ENCODE measurements around the gene FCHO1. TPM values are rescaled to one million over a fixed set of nuclear protein-coding genes. Genes with fewer than 3 reads are reported as not detected.

The FCHO1 gene
- total RNA-seq, 4 donors from 2014 or later = 0.60 to 26.9 (median 3.8) TPM

- Histone ChIP-seq H3K36me3 (no peaks in the 10 kb centered on the region), H3K4me1 (peaks cover 20 to 55% (median 41%) of the 10 kb centered on the region in 4 donors), H3K27me3 (peaks cover 34% of the 10 kb centered on the region), H3K27ac (peak within 1 kb of the TSS; percentile 91 to 92 (median 92)), H3K4me3 (peak within 1 kb of the TSS; percentile 10 to 58 (median 53)), H3K9me3 (no peaks in the 10 kb centered on the region)
- in situ Hi-C loops (cut with MboI; ENCODE audit: low pct_ligation_motif_present in 1 of 4, low pct_unique_long_range_greater_than_20kb in 1 of 4, low sequenced_read_pairs in 3 of 4) (no loop called here), intact Hi-C loops (cut with DNase I; ENCODE audit: low total_unique reads) (no loop called here)
- TF ChIP-seq CTCF (IDR thresholded peaks at IDR 0.05) = no peak
- peak; percentile 82 to 95 (median 91) for TF ChIP-seq POLR2AphosphoS5 (IDR thresholded peaks at IDR 0.05)
- TF ChIP-seq EP300 (IDR thresholded peaks at IDR 0.05; ENCODE audit: low read depth) = no peak
- TF ChIP-seq POLR2A (IDR thresholded peaks at IDR 0.05) = peak; percentile 99
- peak; percentile 95 for DNase-seq
- WGBS, 2 donors (ENCODE audit: low coverage in 1 of 2) = 8% methylated on average over 49 of the region's 50 CpGs; no CpG with 5 or more reads in 1 of the 2 donors
These were observed 43.6 kb downstream of the FCHO1 start, which contains the start of gene B3GNT3 for GRCh38 chr19:17794731-17795494. Gene B3GNT3 (plus strand): TSS chr19:17795138. CDS start chr19:17807808, 12,670 bp downstream.

GRCh38 chr19:17795495-17795856, 44.2 kb downstream of the FCHO1 start:
- Histone ChIP-seq H3K4me3 (peak overlapping the region in 3 of 4 donors; percentile 52 to 58 (median 54)), H3K36me3 (no peaks in the 10 kb centered on the region), H3K9me3 (no peaks in the 10 kb centered on the region), H3K27me3 (peaks cover 34% of the 10 kb centered on the region), H3K4me1 (peaks cover 16 to 49% (median 38%) of the 10 kb centered on the region in 4 donors), H3K27ac (peak overlapping the region; percentile 91 to 92 (median 92))
- no peak for DNase-seq
- intact Hi-C loops (cut with DNase I; ENCODE audit: low total_unique reads) = no loop called here
- in situ Hi-C loops (cut with MboI; ENCODE audit: low pct_ligation_motif_present in 1 of 4, low pct_unique_long_range_greater_than_20kb in 1 of 4, low sequenced_read_pairs in 3 of 4) = no loop called here
- WGBS, 2 donors (ENCODE audit: low coverage in 1 of 2) = 20% methylated on average over 14 of the region's 14 CpGs; no CpG with 5 or more reads in 1 of the 2 donors
- TF ChIP-seq EP300 (IDR thresholded peaks at IDR 0.05; ENCODE audit: low read depth) (no peak), POLR2AphosphoS5 (IDR thresholded peaks at IDR 0.05) (no peak), CTCF (IDR thresholded peaks at IDR 0.05) (no peak), POLR2A (IDR thresholded peaks at IDR 0.05) (no peak)

- peak overlapping the region in 3 of 4 donors; percentile 52 to 58 (median 54) for H3K4me3 ChIP-seq
- no peaks in the 10 kb centered on the region for H3K36me3 ChIP-seq
- H3K27ac ChIP-seq = peak overlapping the region; percentile 91 to 92 (median 92)
- intact Hi-C loops (cut with DNase I; ENCODE audit: low total_unique reads) = no loop called here
- H3K9me3 ChIP-seq = no peaks in the 10 kb centered on the region
- peaks cover 8 to 42% (median 31%) of the 10 kb centered on the region in 4 donors for H3K4me1 ChIP-seq
- in situ Hi-C loops (cut with MboI; ENCODE audit: low pct_ligation_motif_present in 1 of 4, low pct_unique_long_range_greater_than_20kb in 1 of 4, low sequenced_read_pairs in 3 of 4) = no loop called here
- TF ChIP-seq EP300 (IDR thresholded peaks at IDR 0.05; ENCODE audit: low read depth) = peak; percentile 97
- peak; percentile 83 to 96 (median 85) for TF ChIP-seq POLR2AphosphoS5 (IDR thresholded peaks at IDR 0.05)
- no peak for TF ChIP-seq CTCF (IDR thresholded peaks at IDR 0.05)
- peak; percentile 86 for TF ChIP-seq POLR2A (IDR thresholded peaks at IDR 0.05)
- H3K27me3 ChIP-seq = peaks cover 34% of the 10 kb centered on the region
- DNase-seq = peak; percentile 87
- WGBS, 2 donors (ENCODE audit: low coverage in 1 of 2) = 13 to 48% methylated on average over 2 to 6 of the region's 6 CpGs
These were observed 44.9 kb downstream of the FCHO1 start for GRCh38 chr19:17796013-17796837.

Measured in transverse colon (tissue), 4 donors.